GM12801 (cell line): ENCODE data around the gene LARP4B.

Source experiments
- CTCF ChIP-seq: IDR thresholded peaks from one replicate; pipeline ENCODE4 v1.5.1; 2011; ENCODE audit warnings: control low read depth; ENCODE audit not compliant: insufficient read length; ENCODE audit errors: extremely low read depth

The LARP4B gene

GRCh38 chr10:839550-840205 is 91.8 kb downstream of the LARP4B start:
- TF ChIP-seq CTCF: no peak

- no peak for TF ChIP-seq CTCF
Observed at GRCh38 chr10:836782-837181, 94.7 kb downstream of the LARP4B start.

- no peak for TF ChIP-seq CTCF
Observed at GRCh38 chr10:834493-834892, 97.0 kb downstream of the LARP4B start.

GRCh38 chr10:829241-829640 is 102.3 kb downstream of the LARP4B start:
- no peak for TF ChIP-seq CTCF

- no peak for TF ChIP-seq CTCF
Observed at GRCh38 chr10:828191-828590, 103.3 kb downstream of the LARP4B start.

- TF ChIP-seq CTCF: no peak
Observed at GRCh38 chr10:824946-825345, 106.6 kb downstream of the LARP4B start.

- no peak for TF ChIP-seq CTCF
Observed at GRCh38 chr10:824497-824896, 107.0 kb downstream of the LARP4B start.
